GM23338 (cell line): ENCODE measurements around the gene MIF. TPM values are rescaled to one million over a fixed set of nuclear protein-coding genes. Genes with fewer than 3 reads are reported as not detected.
A peak's percentile ranks its signal among the peaks of the same experiment; 100 is the strongest.
"Not testable (repeated sequence)": the region's sequence is repeated elsewhere in the genome, so short reads cannot be mapped to it uniquely, and the experiment has no call there.

Experiments
- ATAC-seq: fragments of 200-7000 bp; cut with Tn5 transposase; 3 replicates; pipeline ENCODE4 v1.9.1; 2020
- DNase-seq: peaks from one replicate; pipeline ENCODE4 v3.0.0-alpha.2; 2015; ENCODE audit warnings: low spot score
- H2AFZ ChIP-seq: fragments of 200-600 bp; sonication (generic); 2 replicates; pipeline ENCODE4 v1.8.0; 2016; ENCODE audit warnings: antibody characterized with exemption, mild to moderate bottlenecking, moderate library complexity
- H3F3A ChIP-seq: fragments of 200-600 bp; sonication (generic); replicated peaks from 2 replicates; pipeline ENCODE4 v1.8.0; 2017; ENCODE audit warnings: antibody characterized with exemption, mixed run types, low read depth
- H3K27ac ChIP-seq: fragments of 200-600 bp; sonication (generic); 2 replicates; pipeline ENCODE4 v1.6.1; 2016; ENCODE audit warnings: low read depth
- H3K27me3 ChIP-seq: fragments of 200-600 bp; sonication (generic); 2 replicates; pipeline ENCODE4 v1.8.0; 2016; ENCODE audit warnings: mild to moderate bottlenecking, mixed run types, moderate library complexity; ENCODE audit not compliant: insufficient read depth
- H3K36me3 ChIP-seq: fragments of 200-600 bp; sonication (generic); 2 replicates; pipeline ENCODE4 v1.8.0; 2016; ENCODE audit warnings: mild to moderate bottlenecking; ENCODE audit not compliant: insufficient read depth
- H3K4me1 ChIP-seq: fragments of 200-600 bp; sonication (generic); 2 replicates; pipeline ENCODE4 v1.8.0; 2016; ENCODE audit warnings: mild to moderate bottlenecking, moderate library complexity; ENCODE audit not compliant: insufficient read depth
- H3K4me2 ChIP-seq: fragments of 200-600 bp; sonication (generic); 2 replicates; pipeline ENCODE4 v1.7.1; 2017; ENCODE audit warnings: mixed run types
- H3K4me3 ChIP-seq: fragments of 200-600 bp; sonication (generic); 2 replicates; pipeline ENCODE4 v1.6.1; 2016; ENCODE audit warnings: mixed run types
- H3K79me2 ChIP-seq: fragments of 200-600 bp; sonication (generic); replicated peaks from 2 replicates; pipeline ENCODE4 v1.8.0; 2017; ENCODE audit warnings: mild to moderate bottlenecking; ENCODE audit not compliant: insufficient read depth
- H3K9me2 ChIP-seq: fragments of 200-600 bp; sonication (generic); 2 replicates; pipeline ENCODE4 v1.8.0; 2017; ENCODE audit not compliant: insufficient read depth
- H4K20me1 ChIP-seq: fragments of 200-600 bp; sonication (generic); replicated peaks from 2 replicates; pipeline ENCODE4 v1.8.0; 2017; ENCODE audit warnings: mild to moderate bottlenecking; ENCODE audit not compliant: insufficient read depth
- H3K27ac Mint-ChIP-seq: 2 replicates; pipeline ENCODE4 v1.8.0; 2020; ENCODE audit warnings: inconsistent platforms, mild to moderate bottlenecking, moderate library complexity, mixed read lengths
- H3K27me3 Mint-ChIP-seq: 3 replicates; pipeline ENCODE4 v1.8.0; 2022; ENCODE audit warnings: low read depth, mild to moderate bottlenecking, moderate library complexity, mixed read lengths, inconsistent platforms; ENCODE audit not compliant: insufficient read depth, poor library complexity
- H3K36me3 Mint-ChIP-seq: 3 replicates; pipeline ENCODE4 v1.8.0; 2021; ENCODE audit warnings: low read depth, mild to moderate bottlenecking, inconsistent platforms, moderate library complexity, mixed read lengths
- H3K4me1 Mint-ChIP-seq: 3 replicates; pipeline ENCODE4 v1.8.0; 2020; ENCODE audit warnings: mild to moderate bottlenecking, inconsistent platforms, mixed read lengths
- H3K4me3 Mint-ChIP-seq: 3 replicates; pipeline ENCODE4 v1.8.0; 2021; ENCODE audit warnings: moderate library complexity, mild to moderate bottlenecking, inconsistent platforms, mixed read lengths
- H3K9me3 Mint-ChIP-seq: 3 replicates; pipeline ENCODE4 v1.8.0; 2020; ENCODE audit warnings: moderate library complexity, mild to moderate bottlenecking, inconsistent platforms, mixed read lengths
- ETS1 ChIP-seq: IDR thresholded peaks from 2 replicates; pipeline ENCODE4 v1.6.1; 2016; ENCODE audit warnings: antibody characterized with exemption
- EZH2 ChIP-seq: fragments of 200-600 bp; sonication (generic); IDR thresholded peaks from one replicate; pipeline ENCODE4 v1.8.0; 2017; ENCODE audit warnings: antibody characterized with exemption, mild to moderate bottlenecking, low read depth; ENCODE audit not compliant: unreplicated experiment
- EZH2phosphoT487 ChIP-seq: fragments of 200-600 bp; sonication (generic); IDR thresholded peaks from one replicate; pipeline ENCODE4 v1.8.1; 2018; ENCODE audit warnings: antibody characterized with exemption; ENCODE audit not compliant: unreplicated experiment
- NANOG ChIP-seq: IDR thresholded peaks from 2 replicates; pipeline ENCODE4 v1.6.1; 2016; ENCODE audit warnings: antibody characterized with exemption, borderline replicate concordance
- STAT1 ChIP-seq: IDR thresholded peaks from one replicate; pipeline ENCODE4 v1.6.1; 2016; ENCODE audit warnings: antibody characterized with exemption; ENCODE audit not compliant: unreplicated experiment
- ZNF114 ChIP-seq: fragments of 250-450 bp; sonication (Bioruptor Pico); IDR thresholded peaks from 2 replicates; pipeline ENCODE4 v1.5.0; 2020; ENCODE audit warnings: mild to moderate bottlenecking, moderate library complexity
- ZNF331 ChIP-seq: fragments of 250-450 bp; sonication (Bioruptor Pico); IDR thresholded peaks from 2 replicates; pipeline ENCODE4 v1.5.0; 2020; ENCODE audit warnings: low read depth, mild to moderate bottlenecking, moderate library complexity
- polyA plus RNA-seq: library from polyadenylated mRNA; unstranded; fragments of >200 nt; fragmentation: Nextera tagmentation; extraction: Ambion mirVana; gene quantifications from 2 replicates; pipeline ENCODE4 v1.2.1, GENCODE V29; 2016
- total RNA-seq: library from RNA; depleted of rRNA; stranded (reverse); fragments of >200 nt; shearing (Covaris generic); gene quantifications from 2 replicates; pipeline ENCODE4 v1.2.3, GENCODE V29; 2014
- TF ChIP-seq, protein P1 (sequence below): fragments of 250-450 bp; sonication (Bioruptor Pico); IDR thresholded peaks from 2 replicates; pipeline ENCODE4 v1.5.0; 2020; ENCODE audit warnings: mild to moderate bottlenecking, moderate library complexity
- TF ChIP-seq, protein P2 (sequence below), 2 experiments: fragments of 200-600 bp in 1 of 2; sonication (generic) in 1 of 2; conservative IDR thresholded peaks; 2 replicates each; pipeline versions ENCODE4 v1.5.1 to v1.6.1; 2016 to 2017; ENCODE audit warnings: antibody characterized with exemption in 2 of 2, low read depth in 2 of 2, mild to moderate bottlenecking in 2 of 2, moderate library complexity in 1 of 2

The MIF gene
- total and polyA plus RNA-seq, 2 experiments from 2014 or later: 800 to 5,205 TPM

DNA sequence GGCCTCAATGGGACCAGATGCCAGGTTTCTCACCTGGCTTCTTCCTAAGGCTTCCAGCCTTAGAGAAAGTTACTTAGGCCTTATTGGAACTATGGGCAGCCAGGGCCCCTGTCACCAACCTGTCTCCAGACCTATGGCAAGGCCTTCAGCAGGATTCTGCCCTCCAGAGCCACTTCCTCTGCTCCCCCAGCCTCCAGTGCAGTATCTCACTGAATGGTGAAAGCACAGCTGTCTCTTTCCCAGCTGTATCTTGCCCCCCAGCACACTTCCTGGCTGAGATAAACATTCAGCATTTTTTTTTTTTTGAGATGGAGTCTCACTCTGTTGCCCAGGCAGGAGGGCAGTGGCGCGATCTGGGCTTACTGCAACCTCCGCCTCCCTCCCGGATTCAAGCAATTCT lies 35.0 kb upstream of the MIF start:
- Mint-ChIP-seq H3K27me3 (peaks cover 15% of the 10 kb centered on the region), H3K27ac (no peak overlapping the region), H3K9me3 (no peaks in the 10 kb centered on the region)

GRCh38 chr22:23860187-23860586 lies 34.0 kb upstream of the MIF start:
- Mint-ChIP-seq H3K4me1 (peaks cover 21% of the 10 kb centered on the region), H3K27me3 (peaks cover 15% of the 10 kb centered on the region), H3K36me3 (peaks cover 15% of the 10 kb centered on the region)
- not testable (repeated sequence) for DNase-seq, H3K79me2 ChIP-seq, H3K4me2 ChIP-seq, H2AFZ ChIP-seq, H3K4me3 ChIP-seq, ATAC-seq, H3K36me3 ChIP-seq, H3K27ac Mint-ChIP-seq, H3K9me3 Mint-ChIP-seq, H3K27me3 ChIP-seq, H3K9me2 ChIP-seq, H3K4me3 Mint-ChIP-seq, H4K20me1 ChIP-seq, H3K27ac ChIP-seq
- H3F3A ChIP-seq: peaks cover 25% of the 10 kb centered on the region
- H3K4me1 ChIP-seq: peaks cover 11% of the 10 kb centered on the region

More for the DNA sequence above, 35.0 kb upstream of the MIF start:
- no peak overlapping the region for H3K27ac ChIP-seq
- peak overlapping the region; percentile 94 for H3K4me2 ChIP-seq
- H3K9me2 ChIP-seq: no peaks in the 10 kb centered on the region
- Mint-ChIP-seq H3K4me1 (peaks cover 21% of the 10 kb centered on the region), H3K4me3 (peak overlapping the region; percentile 79), H3K36me3 (peaks cover 15% of the 10 kb centered on the region)
- H2AFZ ChIP-seq: no peak overlapping the region
- peaks cover 11% of the 10 kb centered on the region for H3K4me1 ChIP-seq
- H3K27me3 ChIP-seq: no peaks in the 10 kb centered on the region
- TF ChIP-seq ZNF114 (CRISPR knock-in tag) (no peak), EZH2 (no peak), ETS1 (no peak), STAT1 (no peak), EZH2phosphoT487 (no peak), NANOG (no peak), ZNF331 (CRISPR knock-in tag) (no peak)
- TF ChIP-seq, protein P1, sequence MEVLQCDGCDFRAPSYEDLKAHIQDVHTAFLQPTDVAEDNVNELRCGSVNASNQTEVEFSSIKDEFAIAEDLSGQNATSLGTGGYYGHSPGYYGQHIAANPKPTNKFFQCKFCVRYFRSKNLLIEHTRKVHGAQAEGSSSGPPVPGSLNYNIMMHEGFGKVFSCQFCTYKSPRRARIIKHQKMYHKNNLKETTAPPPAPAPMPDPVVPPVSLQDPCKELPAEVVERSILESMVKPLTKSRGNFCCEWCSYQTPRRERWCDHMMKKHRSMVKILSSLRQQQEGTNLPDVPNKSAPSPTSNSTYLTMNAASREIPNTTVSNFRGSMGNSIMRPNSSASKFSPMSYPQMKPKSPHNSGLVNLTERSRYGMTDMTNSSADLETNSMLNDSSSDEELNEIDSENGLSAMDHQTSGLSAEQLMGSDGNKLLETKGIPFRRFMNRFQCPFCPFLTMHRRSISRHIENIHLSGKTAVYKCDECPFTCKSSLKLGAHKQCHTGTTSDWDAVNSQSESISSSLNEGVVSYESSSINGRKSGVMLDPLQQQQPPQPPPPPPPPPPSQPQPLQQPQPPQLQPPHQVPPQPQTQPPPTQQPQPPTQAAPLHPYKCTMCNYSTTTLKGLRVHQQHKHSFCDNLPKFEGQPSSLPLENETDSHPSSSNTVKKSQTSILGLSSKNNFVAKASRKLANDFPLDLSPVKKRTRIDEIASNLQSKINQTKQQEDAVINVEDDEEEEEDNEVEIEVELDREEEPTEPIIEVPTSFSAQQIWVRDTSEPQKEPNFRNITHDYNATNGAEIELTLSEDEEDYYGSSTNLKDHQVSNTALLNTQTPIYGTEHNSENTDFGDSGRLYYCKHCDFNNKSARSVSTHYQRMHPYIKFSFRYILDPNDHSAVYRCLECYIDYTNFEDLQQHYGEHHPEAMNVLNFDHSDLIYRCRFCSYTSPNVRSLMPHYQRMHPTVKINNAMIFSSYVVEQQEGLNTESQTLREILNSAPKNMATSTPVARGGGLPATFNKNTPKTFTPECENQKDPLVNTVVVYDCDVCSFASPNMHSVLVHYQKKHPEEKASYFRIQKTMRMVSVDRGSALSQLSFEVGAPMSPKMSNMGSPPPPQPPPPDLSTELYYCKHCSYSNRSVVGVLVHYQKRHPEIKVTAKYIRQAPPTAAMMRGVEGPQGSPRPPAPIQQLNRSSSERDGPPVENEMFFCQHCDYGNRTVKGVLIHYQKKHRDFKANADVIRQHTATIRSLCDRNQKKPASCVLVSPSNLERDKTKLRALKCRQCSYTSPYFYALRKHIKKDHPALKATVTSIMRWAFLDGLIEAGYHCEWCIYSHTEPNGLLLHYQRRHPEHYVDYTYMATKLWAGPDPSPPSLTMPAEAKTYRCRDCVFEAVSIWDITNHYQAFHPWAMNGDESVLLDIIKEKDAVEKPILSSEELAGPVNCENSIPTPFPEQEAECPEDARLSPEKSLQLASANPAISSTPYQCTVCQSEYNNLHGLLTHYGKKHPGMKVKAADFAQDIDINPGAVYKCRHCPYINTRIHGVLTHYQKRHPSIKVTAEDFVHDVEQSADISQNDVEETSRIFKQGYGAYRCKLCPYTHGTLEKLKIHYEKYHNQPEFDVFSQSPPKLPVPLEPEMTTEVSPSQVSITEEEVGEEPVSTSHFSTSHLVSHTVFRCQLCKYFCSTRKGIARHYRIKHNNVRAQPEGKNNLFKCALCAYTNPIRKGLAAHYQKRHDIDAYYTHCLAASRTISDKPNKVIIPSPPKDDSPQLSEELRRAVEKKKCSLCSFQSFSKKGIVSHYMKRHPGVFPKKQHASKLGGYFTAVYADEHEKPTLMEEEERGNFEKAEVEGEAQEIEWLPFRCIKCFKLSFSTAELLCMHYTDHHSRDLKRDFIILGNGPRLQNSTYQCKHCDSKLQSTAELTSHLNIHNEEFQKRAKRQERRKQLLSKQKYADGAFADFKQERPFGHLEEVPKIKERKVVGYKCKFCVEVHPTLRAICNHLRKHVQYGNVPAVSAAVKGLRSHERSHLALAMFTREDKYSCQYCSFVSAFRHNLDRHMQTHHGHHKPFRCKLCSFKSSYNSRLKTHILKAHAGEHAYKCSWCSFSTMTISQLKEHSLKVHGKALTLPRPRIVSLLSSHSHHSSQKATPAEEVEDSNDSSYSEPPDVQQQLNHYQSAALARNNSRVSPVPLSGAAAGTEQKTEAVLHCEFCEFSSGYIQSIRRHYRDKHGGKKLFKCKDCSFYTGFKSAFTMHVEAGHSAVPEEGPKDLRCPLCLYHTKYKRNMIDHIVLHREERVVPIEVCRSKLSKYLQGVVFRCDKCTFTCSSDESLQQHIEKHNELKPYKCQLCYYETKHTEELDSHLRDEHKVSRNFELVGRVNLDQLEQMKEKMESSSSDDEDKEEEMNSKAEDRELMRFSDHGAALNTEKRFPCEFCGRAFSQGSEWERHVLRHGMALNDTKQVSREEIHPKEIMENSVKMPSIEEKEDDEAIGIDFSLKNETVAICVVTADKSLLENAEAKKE: no peak
- TF ChIP-seq, protein P2, sequence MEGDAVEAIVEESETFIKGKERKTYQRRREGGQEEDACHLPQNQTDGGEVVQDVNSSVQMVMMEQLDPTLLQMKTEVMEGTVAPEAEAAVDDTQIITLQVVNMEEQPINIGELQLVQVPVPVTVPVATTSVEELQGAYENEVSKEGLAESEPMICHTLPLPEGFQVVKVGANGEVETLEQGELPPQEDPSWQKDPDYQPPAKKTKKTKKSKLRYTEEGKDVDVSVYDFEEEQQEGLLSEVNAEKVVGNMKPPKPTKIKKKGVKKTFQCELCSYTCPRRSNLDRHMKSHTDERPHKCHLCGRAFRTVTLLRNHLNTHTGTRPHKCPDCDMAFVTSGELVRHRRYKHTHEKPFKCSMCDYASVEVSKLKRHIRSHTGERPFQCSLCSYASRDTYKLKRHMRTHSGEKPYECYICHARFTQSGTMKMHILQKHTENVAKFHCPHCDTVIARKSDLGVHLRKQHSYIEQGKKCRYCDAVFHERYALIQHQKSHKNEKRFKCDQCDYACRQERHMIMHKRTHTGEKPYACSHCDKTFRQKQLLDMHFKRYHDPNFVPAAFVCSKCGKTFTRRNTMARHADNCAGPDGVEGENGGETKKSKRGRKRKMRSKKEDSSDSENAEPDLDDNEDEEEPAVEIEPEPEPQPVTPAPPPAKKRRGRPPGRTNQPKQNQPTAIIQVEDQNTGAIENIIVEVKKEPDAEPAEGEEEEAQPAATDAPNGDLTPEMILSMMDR (conservative IDR thresholded peaks at IDR 0.05; ENCODE audit: low read depth in 2 of 2): no peak
- H3F3A ChIP-seq: peaks cover 25% of the 10 kb centered on the region
- no peak for DNase-seq
- ATAC-seq: no peak
- H3K36me3 ChIP-seq: no peaks in the 10 kb centered on the region
- H4K20me1 ChIP-seq: no peaks in the 10 kb centered on the region; the same call in 1 of the 2 replicates
- H3K79me2 ChIP-seq: peaks cover 3% of the 10 kb centered on the region
- H3K4me3 ChIP-seq: peak overlapping the region; percentile 75; the same call in 1 of the 2 replicates
